SJSA1 (cell line): Measurements from ENCODE around the gene GNA14. TPM values are rescaled to one million over a fixed set of nuclear protein-coding genes. Genes with fewer than 3 reads are reported as not detected.
A peak's percentile ranks its signal among the peaks of the same experiment; 100 is the strongest.
"Not testable (repeated sequence)": the region's sequence is repeated elsewhere in the genome, so short reads cannot be mapped to it uniquely, and the experiment has no call there.

ENCODE experiments used
- DNase-seq, 2 experiments: peaks; one replicate each; pipeline ENCODE4 v3.0.0-alpha.2; 2015 to 2020; ENCODE audit warnings: low spot score in 2 of 2, low read depth in 1 of 2
- H3K27ac ChIP-seq: fragments of 250-450 bp; sonication (Bioruptor Pico); 2 replicates; pipeline ENCODE4 v1.5.1; 2020; ENCODE audit warnings: mild to moderate bottlenecking, moderate library complexity
- H3K27me3 ChIP-seq: fragments of 250-450 bp; sonication (Bioruptor Pico); replicated peaks from 2 replicates; pipeline ENCODE4 v1.5.1; 2020; ENCODE audit warnings: mild to moderate bottlenecking, moderate library complexity
- H3K36me3 ChIP-seq: fragments of 250-450 bp; sonication (Bioruptor Pico); 2 replicates; pipeline ENCODE4 v1.5.1; 2020; ENCODE audit warnings: mild to moderate bottlenecking
- H3K4me1 ChIP-seq: fragments of 250-450 bp; sonication (Bioruptor Pico); replicated peaks from 2 replicates; pipeline ENCODE4 v1.6.1; 2021; ENCODE audit warnings: mild to moderate bottlenecking
- H3K4me3 ChIP-seq: fragments of 250-450 bp; sonication (Bioruptor Pico); 2 replicates; pipeline ENCODE4 v1.5.1; 2020; ENCODE audit warnings: mild to moderate bottlenecking
- H3K9me3 ChIP-seq: fragments of 250-450 bp; sonication (Bioruptor Pico); replicated peaks from 2 replicates; pipeline ENCODE4 v1.5.1; 2020; ENCODE audit warnings: mild to moderate bottlenecking
- total RNA-seq: library from RNA; depleted of rRNA; stranded (reverse); fragments of >200 nt; shearing (Covaris generic); gene quantifications from 2 replicates; pipeline ENCODE4 v1.2.3, GENCODE V29; 2014

Gene GNA14
- total RNA-seq, 1 experiment from 2014 or later: 0.45 TPM

DNA sequence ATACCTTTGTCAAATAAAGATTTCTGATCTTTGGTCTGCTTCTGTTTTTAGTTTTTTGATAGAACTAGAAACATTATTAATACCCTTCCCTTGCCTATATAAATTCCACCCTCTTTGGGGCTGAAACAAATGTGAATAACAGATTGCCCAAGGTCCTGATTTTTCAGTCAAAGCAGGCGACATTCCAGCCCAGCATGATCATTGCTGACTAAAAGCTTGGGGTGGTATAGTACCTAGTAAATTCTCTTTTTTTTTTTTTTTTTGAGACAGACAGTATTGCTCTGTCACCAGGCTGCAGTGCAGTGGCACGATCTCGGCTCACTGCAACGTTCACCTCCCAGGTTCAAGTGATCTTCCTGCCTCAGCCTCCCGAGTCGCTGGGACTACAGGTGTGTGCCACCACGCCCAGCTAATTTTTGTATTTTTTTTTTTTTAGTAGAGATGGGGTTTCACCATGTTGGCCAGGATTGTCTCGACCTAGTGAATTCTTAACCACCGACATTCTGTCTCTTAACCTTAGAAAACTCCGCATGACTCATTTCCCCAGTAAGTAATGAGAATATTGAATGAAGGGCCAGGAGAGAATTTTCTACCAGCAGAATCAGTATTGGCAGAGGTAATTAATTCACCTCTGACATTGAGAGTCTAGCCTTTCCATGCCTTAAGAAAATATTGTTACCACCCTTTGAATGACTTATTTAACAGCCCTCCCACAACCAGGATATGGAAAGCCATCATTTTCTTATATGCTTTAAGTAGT lies 226.4 kb downstream of the GNA14 start:
- DNase-seq: no peak
- no peaks in the 10 kb centered on the region for H3K27me3 ChIP-seq
- peaks cover 12% of the 10 kb centered on the region; the same call in 1 of the 2 replicates for H3K4me1 ChIP-seq
- H3K4me3 ChIP-seq: no peak overlapping the region
- H3K27ac ChIP-seq: no peak overlapping the region
- no peaks in the 10 kb centered on the region for H3K36me3 ChIP-seq
- H3K9me3 ChIP-seq: no peaks in the 10 kb centered on the region; the same call in 1 of the 2 replicates

DNA sequence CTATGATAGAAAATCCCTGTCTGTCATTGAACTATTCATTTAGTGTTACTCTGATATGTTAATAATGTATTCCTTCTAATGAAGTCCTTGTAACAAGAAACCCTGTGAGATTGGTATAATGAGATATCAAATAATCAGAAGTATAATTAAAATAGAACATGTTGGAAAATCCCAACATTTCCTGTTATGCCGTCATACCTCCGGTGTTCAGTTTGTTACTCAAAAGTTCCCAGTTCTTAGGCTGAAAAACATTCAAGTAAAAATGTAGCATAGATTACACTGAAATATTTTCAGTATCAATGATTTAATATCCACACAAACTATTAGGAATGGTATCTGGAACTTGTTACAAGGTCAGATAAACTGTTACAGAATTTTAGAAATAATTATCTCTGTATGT lies 227.5 kb downstream of the GNA14 start:
- Histone ChIP-seq H3K27ac (no peak overlapping the region), H3K4me3 (no peak overlapping the region), H3K9me3 (no peaks in the 10 kb centered on the region; the same call in 1 of the 2 replicates), H3K27me3 (no peaks in the 10 kb centered on the region), H3K4me1 (peaks cover 12% of the 10 kb centered on the region; the same call in 1 of the 2 replicates), H3K36me3 (no peaks in the 10 kb centered on the region)
- no peak for DNase-seq

DNA sequence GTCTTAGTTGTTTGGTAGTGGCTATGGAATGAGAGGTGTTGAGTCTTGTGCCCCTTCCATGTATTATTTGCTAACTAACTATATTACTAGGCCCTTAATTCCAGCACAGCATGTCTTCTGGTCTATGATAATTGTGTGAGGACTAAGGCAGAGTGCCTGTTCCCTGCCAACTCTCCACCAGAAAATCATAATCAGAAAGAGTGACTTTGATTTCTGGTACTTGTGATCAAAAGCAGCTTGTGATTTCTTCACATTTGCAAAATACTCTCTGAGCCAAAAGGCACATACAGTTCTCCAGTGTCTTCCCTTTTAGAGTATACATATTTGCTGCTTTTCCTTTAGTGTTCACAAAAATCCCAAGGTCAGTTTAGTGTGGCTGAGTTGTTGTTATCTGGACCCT lies 229.9 kb downstream of the GNA14 start:
- no peak overlapping the region for H3K4me3 ChIP-seq
- no peaks in the 10 kb centered on the region for H3K27me3 ChIP-seq
- H3K4me1 ChIP-seq: peaks cover 12% of the 10 kb centered on the region; the same call in 1 of the 2 replicates
- no peak overlapping the region for H3K27ac ChIP-seq
- DNase-seq: no peak
- no peaks in the 10 kb centered on the region for H3K36me3 ChIP-seq
- no peaks in the 10 kb centered on the region for H3K9me3 ChIP-seq

DNA sequence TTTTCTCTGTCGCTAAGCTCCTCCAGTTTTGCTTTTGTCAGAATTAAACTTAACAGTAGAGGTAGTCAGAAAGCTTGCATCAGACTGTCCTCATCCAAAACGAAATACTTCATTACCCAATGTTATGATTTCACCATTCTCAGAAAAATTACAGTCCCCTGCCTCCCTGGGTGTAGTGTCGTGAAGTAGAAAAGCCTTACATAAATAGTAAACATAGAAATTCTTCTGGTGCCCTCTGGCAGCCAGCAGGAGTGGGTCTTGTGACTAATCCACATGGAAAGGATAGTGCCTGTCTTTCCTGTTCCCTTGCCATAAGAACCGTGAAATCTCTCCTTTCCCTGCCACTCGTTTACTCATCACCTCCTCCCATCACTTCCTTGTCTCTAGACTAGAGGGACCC lies 230.6 kb downstream of the GNA14 start:
- Histone ChIP-seq H3K36me3 (no peaks in the 10 kb centered on the region), H3K27me3 (no peaks in the 10 kb centered on the region), H3K9me3 (no peaks in the 10 kb centered on the region), H3K4me1 (peaks cover 12% of the 10 kb centered on the region; the same call in 1 of the 2 replicates), H3K27ac (no peak overlapping the region; the same call in 1 of the 2 replicates), H3K4me3 (no peak overlapping the region)
- peak in 1 of 2 experiments; percentile 55 for DNase-seq

DNA sequence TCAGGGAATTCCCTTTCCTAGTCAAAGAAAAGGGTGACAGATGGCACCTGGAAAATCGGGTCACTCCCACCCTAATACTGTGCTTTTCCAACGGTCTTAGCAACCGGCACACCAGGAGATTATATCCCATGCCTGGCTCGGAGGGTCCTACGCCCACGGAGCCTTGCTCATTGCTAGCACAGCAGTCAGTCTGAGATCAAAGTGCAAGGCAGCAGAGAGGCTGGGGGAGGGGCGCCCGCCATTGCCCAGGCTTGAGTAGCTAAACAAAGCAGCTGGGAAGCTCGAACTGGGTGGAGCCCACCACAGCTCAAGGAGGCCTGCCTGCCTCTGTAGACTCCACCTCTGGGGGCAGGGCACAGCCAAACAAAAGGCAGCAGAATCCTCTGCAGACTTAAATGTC lies 239.6 kb downstream of the GNA14 start:
- H3K27ac ChIP-seq, H3K27me3 ChIP-seq, H3K9me3 ChIP-seq, DNase-seq, H3K4me3 ChIP-seq, H3K36me3 ChIP-seq, H3K4me1 ChIP-seq: not testable (repeated sequence)

DNA sequence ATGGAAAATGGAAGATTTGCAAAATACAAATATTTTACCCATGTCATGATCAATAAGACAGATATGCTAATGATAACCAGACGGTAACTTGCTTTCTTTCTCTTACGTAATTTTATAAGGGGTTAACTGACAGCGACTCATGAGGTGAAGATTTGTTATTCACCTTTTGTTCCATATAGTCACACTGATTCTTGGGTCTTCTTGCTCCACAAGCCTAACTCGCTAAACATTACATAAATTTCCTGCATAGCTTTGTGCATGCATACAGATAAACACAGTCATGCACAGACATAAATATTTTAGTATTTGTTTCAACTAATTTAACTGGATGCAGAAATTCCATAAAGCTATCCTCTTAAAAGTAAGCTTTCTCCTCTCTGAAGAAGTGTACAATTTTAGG lies 244.9 kb downstream of the GNA14 start:
- Histone ChIP-seq H3K27me3 (no peaks in the 10 kb centered on the region), H3K36me3 (0 out of 2 replicates have a peak, but pooled peaks cover 2% of the 10 kb centered on the region), H3K4me3 (no peak overlapping the region), H3K9me3 (no peaks in the 10 kb centered on the region), H3K4me1 (no peaks in the 10 kb centered on the region), H3K27ac (no peak overlapping the region)
- no peak for DNase-seq

DNA sequence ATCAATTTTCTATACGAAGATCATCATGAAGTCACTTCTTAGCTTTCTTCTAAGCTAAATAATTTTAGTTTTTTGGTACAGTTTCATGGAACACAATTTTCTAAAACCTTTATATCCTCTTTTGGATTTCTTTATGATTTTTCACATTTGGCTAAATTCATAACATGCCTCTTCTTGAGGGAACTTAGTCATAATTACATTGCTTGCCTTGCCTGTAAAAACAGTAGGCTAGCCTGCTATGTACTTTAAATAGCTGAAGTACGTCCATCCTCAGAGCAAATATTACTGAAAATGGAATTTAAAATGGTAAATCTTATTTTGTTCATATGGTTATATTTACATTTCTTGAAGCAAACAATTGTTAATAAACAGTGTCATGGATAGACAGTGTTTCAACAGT lies 245.8 kb downstream of the GNA14 start:
- no peak for DNase-seq
- Histone ChIP-seq H3K27ac (no peak overlapping the region), H3K4me3 (no peak overlapping the region)

DNA sequence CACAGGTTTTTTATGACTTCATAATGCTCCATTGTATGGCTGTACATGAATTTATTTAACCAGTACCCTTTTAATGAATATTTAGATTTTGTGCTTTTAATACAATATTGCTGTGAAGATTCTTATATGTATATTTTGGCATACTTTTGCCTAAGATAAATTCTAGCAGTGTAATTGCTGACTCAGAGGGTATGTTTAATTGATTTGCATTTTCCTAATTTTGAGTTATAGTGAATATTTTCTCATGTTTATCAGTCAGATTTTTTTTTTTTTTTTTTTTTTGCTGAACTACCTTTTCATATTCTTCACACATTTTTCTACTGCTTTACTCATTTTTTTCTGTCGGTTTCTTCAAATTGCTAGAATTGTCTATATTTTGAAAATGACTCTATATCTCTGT lies 248.2 kb downstream of the GNA14 start:
- H3K27me3 ChIP-seq: no peaks in the 10 kb centered on the region

More for the DNA sequence above, 245.8 kb downstream of the GNA14 start:
- Histone ChIP-seq H3K27me3 (no peaks in the 10 kb centered on the region), H3K36me3 (no peaks in the 10 kb centered on the region), H3K9me3 (no peaks in the 10 kb centered on the region), H3K4me1 (no peaks in the 10 kb centered on the region)

DNA sequence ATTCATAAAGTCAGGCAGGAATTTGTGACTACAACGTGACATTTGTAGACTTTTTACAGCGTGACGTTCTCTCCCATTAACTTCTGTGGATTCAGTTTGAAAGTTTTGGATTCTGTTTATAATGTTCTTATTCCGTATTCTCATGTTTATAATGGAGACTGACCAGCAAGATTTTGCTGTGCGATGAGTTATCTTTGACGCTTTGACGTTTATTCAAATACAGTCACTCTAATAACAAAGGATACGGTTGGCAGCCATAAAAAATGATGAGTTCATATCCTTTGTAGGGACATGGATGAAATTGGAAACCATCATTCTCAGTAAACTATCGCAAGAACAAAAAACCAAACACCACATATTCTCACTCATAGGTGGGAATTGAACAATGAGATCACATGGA lies 249.5 kb downstream of the GNA14 start:
- not testable (repeated sequence) for H3K27ac ChIP-seq, H3K27me3 ChIP-seq, H3K4me1 ChIP-seq, H3K9me3 ChIP-seq, H3K4me3 ChIP-seq, H3K36me3 ChIP-seq, DNase-seq

More for the DNA sequence above, 248.2 kb downstream of the GNA14 start:
- no peaks in the 10 kb centered on the region for H3K9me3 ChIP-seq
- no peak overlapping the region for H3K27ac ChIP-seq
- no peak for DNase-seq
- H3K36me3 ChIP-seq: no peaks in the 10 kb centered on the region
- H3K4me3 ChIP-seq: no peak overlapping the region
- no peaks in the 10 kb centered on the region for H3K4me1 ChIP-seq

DNA sequence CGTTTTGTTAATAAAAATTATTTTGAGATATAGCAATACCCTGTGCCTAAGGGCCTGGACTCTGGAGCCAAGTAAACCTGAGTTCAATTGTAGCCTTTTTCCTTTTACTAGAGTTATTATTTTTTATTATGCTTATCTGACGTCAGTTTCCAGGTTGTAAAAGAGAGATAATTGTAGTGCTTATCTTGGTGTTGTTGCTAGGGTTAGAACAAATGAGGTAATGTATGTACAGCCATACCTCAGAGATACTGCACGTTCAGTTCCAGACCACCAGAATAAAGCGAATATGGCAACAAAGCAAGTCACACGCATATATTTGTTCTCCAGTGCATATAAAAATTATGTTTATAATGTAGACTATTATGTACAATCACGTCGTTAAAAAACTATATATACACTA lies 255.8 kb downstream of the GNA14 start:
- Histone ChIP-seq H3K27me3 (no peaks in the 10 kb centered on the region), H3K4me3 (no peak overlapping the region), H3K27ac (no peak overlapping the region), H3K4me1 (no peaks in the 10 kb centered on the region), H3K36me3 (no peaks in the 10 kb centered on the region), H3K9me3 (no peaks in the 10 kb centered on the region)
- no peak for DNase-seq

DNA sequence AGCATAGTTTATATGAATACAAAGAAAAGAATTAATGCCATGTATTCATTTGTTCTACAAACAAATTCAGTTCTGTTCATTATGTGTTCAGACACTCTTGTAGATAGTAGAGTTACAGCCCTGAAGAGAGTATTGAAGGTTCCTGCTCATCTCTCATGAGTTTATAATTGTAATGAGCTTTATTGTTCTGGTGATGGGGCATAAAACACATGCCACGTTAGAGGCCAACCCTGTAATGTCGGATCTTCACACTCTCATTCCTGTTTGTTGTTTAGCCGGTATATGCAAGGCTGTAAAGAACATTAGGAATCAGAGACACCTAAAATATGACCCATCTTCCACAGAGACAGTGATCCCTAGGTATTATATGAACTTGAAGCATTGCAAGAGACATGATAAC lies 256.3 kb downstream of the GNA14 start:
- H3K27ac ChIP-seq: no peak overlapping the region
- DNase-seq: no peak
- no peaks in the 10 kb centered on the region for H3K9me3 ChIP-seq
- H3K4me1 ChIP-seq: no peaks in the 10 kb centered on the region
- H3K27me3 ChIP-seq: no peaks in the 10 kb centered on the region
- H3K36me3 ChIP-seq: no peaks in the 10 kb centered on the region
- H3K4me3 ChIP-seq: no peak overlapping the region

DNA sequence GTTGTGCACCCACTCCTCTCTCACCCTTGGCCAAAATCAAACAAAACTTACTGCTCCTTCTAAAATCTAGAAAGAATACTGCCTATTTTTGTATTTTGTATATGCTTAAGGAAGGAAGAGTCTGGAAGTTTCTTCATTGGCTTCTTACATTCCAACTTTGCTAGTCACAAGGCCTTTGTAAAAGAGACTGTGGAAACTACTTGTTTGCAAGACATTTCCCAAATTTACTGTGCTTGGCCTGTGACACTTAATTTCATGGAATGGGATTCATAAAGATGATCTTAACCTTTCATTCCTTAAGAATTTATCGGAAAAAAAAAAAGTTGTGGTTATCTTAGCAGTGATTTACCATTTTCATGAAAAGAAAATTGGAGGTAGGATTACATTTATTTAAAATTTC lies 261.9 kb downstream of the GNA14 start:
- H3K36me3 ChIP-seq: no peaks in the 10 kb centered on the region
- no peaks in the 10 kb centered on the region for H3K9me3 ChIP-seq
- H3K27me3 ChIP-seq: no peaks in the 10 kb centered on the region
- peaks cover 4% of the 10 kb centered on the region; the same call in 1 of the 2 replicates for H3K4me1 ChIP-seq
- no peak overlapping the region for H3K4me3 ChIP-seq
- peak in 1 of 2 experiments; percentile 3 for DNase-seq
- no peak overlapping the region for H3K27ac ChIP-seq

DNA sequence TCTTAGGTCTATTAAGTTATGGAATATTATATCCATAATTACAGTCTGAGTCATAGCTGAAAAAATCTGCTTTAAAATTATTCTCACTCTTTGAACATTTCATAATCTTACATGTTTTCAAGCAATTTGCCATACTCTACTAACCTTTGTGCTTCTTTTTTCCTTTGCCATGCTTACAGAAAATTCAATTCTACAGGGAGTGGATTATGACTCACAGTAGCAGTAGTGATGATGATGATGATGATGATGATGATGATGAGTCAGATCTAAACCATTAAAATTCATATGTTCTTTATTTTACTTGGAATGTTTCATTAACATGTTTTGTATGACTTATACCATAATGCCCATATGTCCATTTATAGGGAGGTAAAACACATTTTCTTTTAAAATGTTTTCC lies 263.7 kb downstream of the GNA14 start:
- Histone ChIP-seq H3K36me3 (no peaks in the 10 kb centered on the region), H3K27me3 (no peaks in the 10 kb centered on the region), H3K4me3 (no peak overlapping the region), H3K4me1 (peaks cover 4% of the 10 kb centered on the region; the same call in 1 of the 2 replicates), H3K9me3 (no peaks in the 10 kb centered on the region), H3K27ac (no peak overlapping the region)
- no peak for DNase-seq

DNA sequence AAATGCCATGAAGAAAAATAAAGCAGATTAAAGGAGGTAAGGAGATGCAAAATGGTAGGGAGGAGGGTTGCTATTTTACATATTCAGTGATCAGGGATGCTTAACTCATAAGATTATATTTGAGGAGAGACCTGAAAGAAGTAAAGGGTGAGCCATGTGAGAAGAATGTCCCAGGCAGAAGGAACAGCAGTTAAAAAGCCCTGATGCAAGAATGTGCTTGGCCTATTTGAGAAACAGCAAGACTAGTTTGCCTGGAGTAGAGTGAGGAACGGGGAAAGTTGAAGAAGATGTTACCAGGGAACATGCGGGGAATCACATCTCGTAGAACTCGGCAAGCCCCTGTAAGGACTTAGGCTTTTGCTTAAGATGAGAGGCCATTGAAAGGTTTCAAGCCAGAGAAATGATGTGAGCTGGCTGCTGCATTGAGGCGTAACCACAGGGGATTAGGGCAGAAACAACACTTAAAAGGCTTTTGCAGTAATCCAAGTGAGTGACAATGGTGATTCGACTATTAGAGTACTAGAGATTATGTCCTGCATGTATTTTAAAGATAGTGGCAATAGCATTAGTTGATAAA lies 272.1 kb downstream of the GNA14 start:
- no peak for DNase-seq
- no peaks in the 10 kb centered on the region for H3K27me3 ChIP-seq
- no peaks in the 10 kb centered on the region for H3K9me3 ChIP-seq
- 0 out of 2 replicates have a peak, but pooled peaks cover under 1% of the 10 kb centered on the region for H3K36me3 ChIP-seq
- H3K4me1 ChIP-seq: peaks cover 5% of the 10 kb centered on the region; the same call in 1 of the 2 replicates
- no peak overlapping the region for H3K27ac ChIP-seq
- no peak overlapping the region for H3K4me3 ChIP-seq
